Heart right ventricle (tissue), 16 donors: ENCODE measurements around the gene ZNF618. TPM values are rescaled to one million over a fixed set of nuclear protein-coding genes. Genes with fewer than 3 reads are reported as not detected.

Experiments used
- ATAC-seq, 8 donors: fragments of 200-7000 bp; cut with Tn5 transposase; one replicate each; pipeline ENCODE4 v1.9.1; 2020; ENCODE audit warnings: mild to moderate bottlenecking in 8 of 8, moderate library complexity in 8 of 8, moderate number of reproducible peaks in 1 of 8
- DNase-seq, 2 donors: peaks; one replicate each; pipeline ENCODE4 v3.0.0-alpha.2; 2020
- H3K27ac ChIP-seq, 10 donors: fragments of 200-600 bp; sonication (generic) in 2 of 10; one replicate each; pipeline versions ENCODE4 v1.5.0 to v1.8.0; 2020 to 2022; ENCODE audit warnings: mild to moderate bottlenecking in 3 of 10
- H3K27me3 ChIP-seq, 7 donors: fragments of 200-600 bp; one replicate each; pipeline ENCODE4 v1.8.0; 2021 to 2022; ENCODE audit warnings: mild to moderate bottlenecking in 2 of 7
- H3K36me3 ChIP-seq, 9 donors: fragments of 200-600 bp; sonication (generic) in 1 of 9; one replicate each; pipeline versions ENCODE4 v1.5.0 to v1.8.0; 2020 to 2022; ENCODE audit warnings: mild to moderate bottlenecking in 2 of 9
- H3K4me1 ChIP-seq, 9 donors: fragments of 200-600 bp; sonication (generic) in 1 of 9; one replicate each; pipeline versions ENCODE4 v1.5.0 to v1.8.0; 2020 to 2022; ENCODE audit warnings: mild to moderate bottlenecking in 4 of 9
- H3K4me3 ChIP-seq, 10 donors: fragments of 200-600 bp; sonication (generic) in 2 of 10; one replicate each; pipeline versions ENCODE4 v1.5.0 to v1.8.0; 2020 to 2022; ENCODE audit warnings: mild to moderate bottlenecking in 7 of 10, moderate library complexity in 2 of 10
- H3K9me3 ChIP-seq, 11 donors: fragments of 200-600 bp in 10 of 11; sonication (generic) in 2 of 11; one replicate each; pipeline versions ENCODE4 v1.5.0 to v1.8.0; 2013 to 2022; ENCODE audit warnings: mild to moderate bottlenecking in 2 of 11, control low read depth in 1 of 11, moderate library complexity in 1 of 11
- WGBS, 2 donors: extraction: QIAGEN DNeasy Blood & Tissue Kit; methylation state at CpG; one replicate each; pipeline ENCODE4 v1.1.7; 2013; ENCODE audit warnings: inconsistent platforms in 1 of 2; 5-methylcytosine and 5-hydroxymethylcytosine counted together
- intact Hi-C, 10 donors: fragments of 100-400 bp; cut with DNase I; formaldehyde crosslinking; loops; one replicate each; pipeline versions ENCODE4 v1.11.1 to v1.14.2; 2022
- polyA plus RNA-seq, 2 donors: library from polyadenylated mRNA; stranded (reverse); fragments of 200-250 nt; gene quantifications; one replicate each; pipeline ENCODE4 v1.2.3, GENCODE V29; 2013
- total RNA-seq, 10 donors: library from RNA; stranded (reverse); fragmentation: NEBNext Ultra II Directional in 3 of 10; extraction: Animal tissue kit (Norgen Biotek cat#: 25700) in 3 of 10; gene quantifications; one replicate each; pipeline versions ENCODE4 v1.2.1 to v1.2.4, GENCODE V29; 2021 to 2023
- TF ChIP-seq, protein P1 (sequence below), 9 donors: fragments of 200-600 bp; sonication (generic) in 2 of 9; IDR thresholded peaks; one replicate each; pipeline versions ENCODE4 v1.5.0 to v1.8.0; 2021 to 2022; ENCODE audit warnings: antibody characterized with exemption in 9 of 9, mild to moderate bottlenecking in 5 of 9, moderate library complexity in 1 of 9
- donor health status: Arrhythmogenic right ventricular cardiomyopathy.
- donor health status: ischemic (EF 13 %, LVEDD 7.1; RV severe dilation, severe dysfunction).
- donor health status: healthy with polysubstance abuse.
- donor health status: DM: no; HTN: yes; CAD: no.
- donor health status: DM: no; HTN: no; CAD: no.
- donor health status: ischemic (EF 25% LVEDD 6.9; RV normal size, moderate dysfunction).
- donor health status: ischemic (EF 25% LVEDD 5.7; RV mildly dilated, moderate dysfunction).
- donor health status: healthy.
- donor health status: DM: yes; HTN: yes; CAD: no.
- donor health status: Ischemic cardiomyopathy.
- donor health status: ischemic (EF 35%, LVEDD 5.7; RV mildly dilated, moderate dysfunction).
- donor health status: nonischemic (EF 11% LVEDD 7.7; RV severe dilation, severe dysfunction).
- donor health status: DM: yes; HTN: yes; CAD: no.
- donor health status: PGD.
- donor health status: ischemic (EF 29% LVEDD 5.4; RV normal size, mild dysfunction).
- donor health status: nonischemic (EF 23%, LVEDD 6.1; RV moderate dilation, normal function).

ZNF618 gene
- total and polyA plus RNA-seq, 12 donors: 0.59 to 2.5 (median 1.6) TPM

DNA sequence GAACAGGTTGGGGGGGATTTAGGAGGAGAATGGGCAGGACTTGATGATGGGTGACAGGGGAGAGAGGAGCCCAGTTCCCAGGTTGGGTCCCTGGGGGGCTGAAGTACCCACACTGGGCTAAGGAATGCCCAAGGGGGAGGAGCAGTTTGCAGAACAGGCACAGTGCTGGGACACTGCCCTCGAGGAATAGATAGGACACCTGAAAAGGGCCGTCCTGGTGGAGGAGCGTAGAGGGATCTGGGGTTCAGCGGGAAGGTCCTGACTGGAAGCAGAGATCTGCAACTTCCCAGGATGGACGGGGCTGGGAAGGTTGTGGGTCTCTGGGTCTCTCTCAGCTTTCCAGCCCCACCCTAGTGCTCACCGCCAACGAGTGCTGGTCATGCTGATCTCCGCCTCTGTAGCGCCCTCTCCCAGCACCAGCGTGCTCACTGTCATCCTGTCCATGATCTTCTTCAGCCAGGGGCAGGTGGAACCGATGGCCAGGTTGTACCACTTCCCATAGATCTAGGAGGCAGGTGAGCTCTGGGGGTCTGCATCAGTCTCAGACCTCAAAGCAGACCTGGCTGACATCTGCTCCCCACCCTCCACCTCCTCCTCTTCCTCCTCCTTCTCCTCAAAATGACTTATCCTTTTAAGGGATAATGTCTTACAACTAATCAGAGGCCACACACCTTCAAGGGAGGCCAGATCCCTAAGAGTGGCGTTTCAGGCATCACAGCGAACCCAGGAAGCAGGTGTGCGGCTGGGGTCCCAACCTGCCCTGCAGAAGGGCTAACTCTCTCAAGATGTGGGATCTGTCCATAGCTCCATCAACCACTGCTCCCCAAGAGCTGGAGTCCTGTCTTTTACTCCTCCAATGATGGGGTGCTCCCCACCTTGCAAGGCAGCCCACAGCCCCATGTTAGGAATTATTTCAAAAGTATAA, 200.4 kb downstream of the ZNF618 start:
- Histone ChIP-seq H3K27ac (no peak overlapping the region), H3K27me3 (peaks cover 0 to 44% (median 17%) of the 10 kb centered on the region in 7 donors), H3K9me3 (no peaks in the 10 kb centered on the region), H3K4me3 (no peak overlapping the region), H3K36me3 (no peaks in the 10 kb centered on the region), H3K4me1 (peaks cover 0 to 11% (median 7%) of the 10 kb centered on the region in 9 donors)
- intact Hi-C loops: no loop called here
- TF ChIP-seq, protein P1, sequence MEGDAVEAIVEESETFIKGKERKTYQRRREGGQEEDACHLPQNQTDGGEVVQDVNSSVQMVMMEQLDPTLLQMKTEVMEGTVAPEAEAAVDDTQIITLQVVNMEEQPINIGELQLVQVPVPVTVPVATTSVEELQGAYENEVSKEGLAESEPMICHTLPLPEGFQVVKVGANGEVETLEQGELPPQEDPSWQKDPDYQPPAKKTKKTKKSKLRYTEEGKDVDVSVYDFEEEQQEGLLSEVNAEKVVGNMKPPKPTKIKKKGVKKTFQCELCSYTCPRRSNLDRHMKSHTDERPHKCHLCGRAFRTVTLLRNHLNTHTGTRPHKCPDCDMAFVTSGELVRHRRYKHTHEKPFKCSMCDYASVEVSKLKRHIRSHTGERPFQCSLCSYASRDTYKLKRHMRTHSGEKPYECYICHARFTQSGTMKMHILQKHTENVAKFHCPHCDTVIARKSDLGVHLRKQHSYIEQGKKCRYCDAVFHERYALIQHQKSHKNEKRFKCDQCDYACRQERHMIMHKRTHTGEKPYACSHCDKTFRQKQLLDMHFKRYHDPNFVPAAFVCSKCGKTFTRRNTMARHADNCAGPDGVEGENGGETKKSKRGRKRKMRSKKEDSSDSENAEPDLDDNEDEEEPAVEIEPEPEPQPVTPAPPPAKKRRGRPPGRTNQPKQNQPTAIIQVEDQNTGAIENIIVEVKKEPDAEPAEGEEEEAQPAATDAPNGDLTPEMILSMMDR (IDR thresholded peaks at IDR 0.05): no peak
- 66 to 69% methylated on average over 14 of the region's 14 CpGs for WGBS, 2 donors
- no peak for ATAC-seq
- no peak for DNase-seq

GRCh38 chr9:114077162-114077837, 201.2 kb downstream of the ZNF618 start:
- Histone ChIP-seq H3K9me3 (no peaks in the 10 kb centered on the region), H3K36me3 (no peaks in the 10 kb centered on the region), H3K4me3 (no peak overlapping the region), H3K4me1 (peaks cover 0 to 6% (median 1%) of the 10 kb centered on the region in 9 donors), H3K27me3 (peaks cover 0 to 44% (median 17%) of the 10 kb centered on the region in 7 donors), H3K27ac (no peak overlapping the region)
- DNase-seq (no peak), ATAC-seq (no peak)
- intact Hi-C loops: no loop called here
- 65 to 67% methylated on average over 7 of the region's 7 CpGs for WGBS, 2 donors
- TF ChIP-seq, protein P1 (IDR thresholded peaks at IDR 0.05): no peak

DNA sequence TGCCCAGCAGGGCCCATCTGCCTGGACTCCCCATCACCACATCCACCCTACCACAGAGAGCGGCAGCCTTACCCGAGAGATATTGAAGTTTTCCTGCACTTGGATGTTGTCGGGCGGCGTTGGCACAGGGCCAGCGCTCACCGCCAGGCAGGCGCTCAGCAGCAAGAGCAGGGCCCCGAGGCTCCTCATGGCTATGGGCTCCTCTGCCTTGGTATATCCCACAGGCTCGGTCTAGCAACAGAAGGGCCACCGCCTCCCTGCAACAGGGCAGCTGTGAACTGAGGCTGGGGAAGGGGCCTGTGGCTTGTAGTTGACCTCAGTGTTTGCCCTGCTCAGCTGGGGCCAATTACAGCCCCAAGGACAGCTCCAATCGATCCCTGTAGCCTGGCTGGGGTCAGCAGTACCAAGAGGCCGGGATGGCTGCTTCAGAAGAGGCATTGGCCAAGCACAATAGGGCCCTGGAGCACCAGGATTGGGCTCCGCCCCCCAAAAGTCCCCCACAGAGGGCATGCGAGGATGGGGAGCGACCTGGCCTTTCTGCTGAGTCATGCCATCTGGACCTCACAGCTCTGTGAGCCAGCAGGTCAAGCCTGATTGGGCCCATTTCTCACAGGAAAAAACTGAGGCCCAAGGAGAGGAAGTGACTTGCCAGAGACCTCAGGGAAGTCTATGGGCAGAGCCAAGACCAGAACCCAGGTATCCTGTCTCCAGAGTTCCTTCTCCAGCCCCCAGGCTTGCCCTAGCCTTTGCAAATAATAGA, 202.1 kb downstream of the ZNF618 start, which contains the start of gene AMBP:
Gene AMBP (minus strand): TSS at position 280 of the 760 bp plus-strand sequence. CDS start 91 bp downstream, at position 189.
- intact Hi-C loops: no loop called here

More for the DNA sequence above, 202.1 kb downstream of the ZNF618 start, which contains the start of gene AMBP:
- H3K9me3 ChIP-seq: no peaks in the 10 kb centered on the region
- no peak within 1 kb of the TSS for H3K4me3 ChIP-seq
- peaks cover 0 to 5% (median 0%) of the 10 kb centered on the region in 9 donors for H3K4me1 ChIP-seq
- H3K27me3 ChIP-seq: peaks cover 0 to 44% (median 17%) of the 10 kb centered on the region in 7 donors
- TF ChIP-seq, protein P1 (IDR thresholded peaks at IDR 0.05): no peak
- ATAC-seq (no peak), DNase-seq (no peak)
- H3K36me3 ChIP-seq: no peaks in the 10 kb centered on the region
- no peak within 1 kb of the TSS for H3K27ac ChIP-seq
- WGBS, 2 donors: 72 to 76% methylated on average over 15 to 16 of the region's 16 CpGs
